ENCODE measurements around the gene ATP10A. TPM values are rescaled to one million over a fixed set of nuclear protein-coding genes. Genes with fewer than 3 reads are reported as not detected.

ATP10A gene
- total and polyA plus RNA-seq, 9 of the 15 experiments (the other 6 are each of a cell fraction or from before 2014, with no cell fraction given), result 0.09 TPM; not detected in 8

DNA sequence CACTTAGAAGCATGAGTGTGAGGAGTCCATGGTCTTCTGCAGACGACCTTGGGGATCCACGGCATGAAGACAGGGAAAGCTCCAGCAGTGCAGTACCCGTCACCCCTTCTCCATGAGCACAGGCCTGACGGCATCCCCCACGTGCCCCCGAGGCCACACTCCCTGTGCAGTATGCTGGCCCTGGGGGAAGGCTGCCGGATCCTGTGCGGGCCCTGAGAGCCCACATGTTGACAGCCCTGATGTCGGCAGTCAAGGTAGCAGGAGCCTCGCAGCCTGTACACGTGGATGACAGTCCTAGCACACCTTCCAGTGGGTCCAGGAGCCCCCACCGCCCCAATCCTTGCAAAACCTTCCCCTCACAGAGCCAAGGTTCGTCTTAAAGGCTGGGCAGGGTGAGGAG is 195.3 kb downstream of the ATP10A start:
- no TSS peak for BruUV-seq (replicated peaks)
- WGBS (ENCODE audit: insufficient coverage, low coverage, missing lambda C conversion rate), result 1% methylated on average over 13 of the region's 13 CpGs
- CTCF ChIA-PET (ENCODE audit: low intra/inter-chr PET ratio), result no interaction called here
- DNase-seq (ENCODE audit: extremely low read depth in 1 of 4, low spot score in 3 of 4) (no peak), ATAC-seq (no peak), FAIRE-seq (no peak)
- Histone ChIP-seq H3K36me3 (ENCODE audit: control insufficient read depth, insufficient read depth, low read length) (no peaks in the 10 kb centered on the region), H3K4me2 (ENCODE audit: insufficient read depth, low read length) (no peak overlapping the region), H3K79me2 (ENCODE audit: control insufficient read depth, insufficient read depth, low read length) (no peaks in the 10 kb centered on the region), H3K4me3 (no peak overlapping the region), H2AFZ (ENCODE audit: low read depth, low read length) (no peak overlapping the region), H3K9me1 (ENCODE audit: control insufficient read depth, insufficient read depth, low read length) (no peaks in the 10 kb centered on the region), H3K27me3 (ENCODE audit: control insufficient read depth in 2 of 2, insufficient read depth in 2 of 2, low read length in 2 of 2) (peaks cover 2 to 22% of the 10 kb centered on the region in 2 experiments; a peak in 3 of 5 replicates), H3K9ac (ENCODE audit: insufficient read depth in 1 of 2, low read depth in 2 of 2, low read length in 2 of 2) (no peak overlapping the region), H3K27ac (ENCODE audit: extremely low read depth, low read depth, low read length) (no peak overlapping the region), H4K20me1 (replicated peaks; ENCODE audit: control insufficient read depth, insufficient read depth, low read length) (no peaks in the 10 kb centered on the region), H3K4me1 (replicated peaks in 1 of 2; ENCODE audit: control insufficient read depth in 2 of 2, insufficient read depth in 2 of 2, low read length in 2 of 2) (no peaks in the 10 kb centered on the region), H3K9me3 (replicated peaks; ENCODE audit: control insufficient read depth, insufficient read depth, low read depth, low read length) (no peaks in the 10 kb centered on the region)
- in situ Hi-C loops (cut with MboI), result no loop called here
- TF ChIP-seq COPS2 (conservative IDR thresholded peaks at IDR 0.05), result no peak
- no peak for TF ChIP-seq ZC3H11A (IDR thresholded peaks at IDR 0.05; ENCODE audit: low read depth, low read length)
- TF ChIP-seq, protein P1, sequence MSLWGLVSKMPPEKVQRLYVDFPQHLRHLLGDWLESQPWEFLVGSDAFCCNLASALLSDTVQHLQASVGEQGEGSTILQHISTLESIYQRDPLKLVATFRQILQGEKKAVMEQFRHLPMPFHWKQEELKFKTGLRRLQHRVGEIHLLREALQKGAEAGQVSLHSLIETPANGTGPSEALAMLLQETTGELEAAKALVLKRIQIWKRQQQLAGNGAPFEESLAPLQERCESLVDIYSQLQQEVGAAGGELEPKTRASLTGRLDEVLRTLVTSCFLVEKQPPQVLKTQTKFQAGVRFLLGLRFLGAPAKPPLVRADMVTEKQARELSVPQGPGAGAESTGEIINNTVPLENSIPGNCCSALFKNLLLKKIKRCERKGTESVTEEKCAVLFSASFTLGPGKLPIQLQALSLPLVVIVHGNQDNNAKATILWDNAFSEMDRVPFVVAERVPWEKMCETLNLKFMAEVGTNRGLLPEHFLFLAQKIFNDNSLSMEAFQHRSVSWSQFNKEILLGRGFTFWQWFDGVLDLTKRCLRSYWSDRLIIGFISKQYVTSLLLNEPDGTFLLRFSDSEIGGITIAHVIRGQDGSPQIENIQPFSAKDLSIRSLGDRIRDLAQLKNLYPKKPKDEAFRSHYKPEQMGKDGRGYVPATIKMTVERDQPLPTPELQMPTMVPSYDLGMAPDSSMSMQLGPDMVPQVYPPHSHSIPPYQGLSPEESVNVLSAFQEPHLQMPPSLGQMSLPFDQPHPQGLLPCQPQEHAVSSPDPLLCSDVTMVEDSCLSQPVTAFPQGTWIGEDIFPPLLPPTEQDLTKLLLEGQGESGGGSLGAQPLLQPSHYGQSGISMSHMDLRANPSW (CRISPR knock-in tag; IDR thresholded peaks at IDR 0.05), result no peak
- no peak for TF ChIP-seq PHTF2 (CRISPR knock-in tag; IDR thresholded peaks at IDR 0.05)
- no peak for TF ChIP-seq JUNB (CRISPR knock-in tag; conservative IDR thresholded peaks at IDR 0.05)
- POLR2A ChIA-PET, result no interaction called here
- intact Hi-C loops (cut with micrococcal nuclease), result no loop called here
